Lung (tissue), 12 donors: Measurements from ENCODE around the gene ODAM. TPM values are rescaled to one million over a fixed set of nuclear protein-coding genes. Genes with fewer than 3 reads are reported as not detected.

ENCODE experiments used
- ATAC-seq: fragments of 200-7000 bp; cut with Tn5 transposase; one replicate; pipeline ENCODE4 v1.9.1; 2020; ENCODE audit warnings: moderate number of reproducible peaks; ENCODE audit not compliant: insufficient read depth, low FRiP score
- DNase-seq, 3 donors: peaks; one replicate each; pipeline ENCODE4 v3.0.0-alpha.2; 2013 to 2017
- H3K27ac ChIP-seq, 2 donors: one replicate each; pipeline ENCODE4 v1.5.1; 2013; ENCODE audit warnings: mild to moderate bottlenecking in 2 of 2, moderate library complexity in 2 of 2, control low read depth in 1 of 2, inconsistent platforms in 1 of 2, low read depth in 1 of 2, low read length in 1 of 2
- H3K27me3 ChIP-seq, 3 donors: one replicate each; pipeline ENCODE4 v1.5.1; 2013; ENCODE audit warnings: low read length in 2 of 3; ENCODE audit not compliant: control insufficient read depth in 3 of 3, insufficient read depth in 3 of 3
- H3K36me3 ChIP-seq, 4 donors: one replicate each; pipeline ENCODE4 v1.5.1; 2013; ENCODE audit warnings: low read length in 4 of 4, mild to moderate bottlenecking in 1 of 4, moderate library complexity in 1 of 4; ENCODE audit not compliant: control insufficient read depth in 4 of 4, insufficient read depth in 4 of 4
- H3K4me1 ChIP-seq, 5 donors: one replicate each; pipeline ENCODE4 v1.5.1; 2013; ENCODE audit warnings: low read length in 5 of 5, mild to moderate bottlenecking in 2 of 5, moderate library complexity in 1 of 5; ENCODE audit not compliant: control insufficient read depth in 5 of 5, insufficient read depth in 5 of 5
- H3K4me3 ChIP-seq: one replicate; pipeline ENCODE4 v1.5.1; 2013; ENCODE audit warnings: mild to moderate bottlenecking, control low read depth, moderate library complexity
- H3K9ac ChIP-seq, 2 donors: one replicate each; pipeline ENCODE4 v1.5.1; 2013; ENCODE audit warnings: low read length in 2 of 2, control low read depth in 1 of 2; ENCODE audit not compliant: insufficient read depth in 1 of 2
- H3K9me3 ChIP-seq, 4 donors: one replicate each; pipeline ENCODE4 v1.5.1; 2013; ENCODE audit warnings: low read length in 3 of 4, mild to moderate bottlenecking in 1 of 4, moderate library complexity in 1 of 4; ENCODE audit not compliant: control insufficient read depth in 4 of 4, insufficient read depth in 3 of 4
- WGBS, 2 donors: extraction: QIAGEN DNeasy Blood & Tissue Kit; methylation state at CpG; one replicate each; pipeline ENCODE4 v1.1.7; 2013; 5-methylcytosine and 5-hydroxymethylcytosine counted together
- polyA plus RNA-seq, 2 donors: library from polyadenylated mRNA; stranded (reverse); fragments of 200-250 nt; gene quantifications; one replicate each; pipeline ENCODE4 v1.2.1, GENCODE V29; 2013
- total RNA-seq, 2 donors: library from RNA; depleted of rRNA in 1 of 2; stranded (reverse); fragments of >200 nt in 1 of 2; gene quantifications; one replicate each; pipeline ENCODE4 v1.2.1, GENCODE V29; 2014 to 2021
- TF ChIP-seq, protein P1 (sequence below): IDR thresholded peaks from 2 replicates; pipeline ENCODE4 v1.5.1; 2012; ENCODE audit warnings: mild to moderate bottlenecking; ENCODE audit errors: control extremely low read depth, extremely low read depth
- donor health status: control.
- donor health status: control.
- donor health status: Bipolar disorder and iron deficiency.
- donor health status: healthy.
- donor health status: DM: yes; HTN: yes; CAD: no.

The ODAM gene
- total and polyA plus RNA-seq, 4 donors: 1.6 to 8.8 (median 2.8) TPM

DNA sequence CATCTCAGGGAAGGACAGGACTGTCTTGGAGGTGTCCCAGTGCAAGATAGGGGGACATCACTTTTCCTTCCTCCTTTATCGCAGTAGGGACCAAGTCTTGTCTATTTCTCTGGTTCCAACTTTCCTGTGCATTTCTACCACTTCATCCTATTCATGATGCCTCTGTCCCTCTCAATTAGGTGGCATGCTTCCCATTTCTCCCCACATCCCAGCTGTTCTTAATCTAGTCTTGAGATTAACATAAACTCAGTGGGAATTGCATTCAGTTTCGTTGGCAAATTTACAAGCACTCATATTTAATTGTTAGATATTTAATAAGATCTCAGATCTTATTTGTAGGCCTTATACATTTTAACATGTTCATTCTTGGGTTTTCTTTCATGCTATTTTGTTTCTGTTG is 15.7 kb upstream of the ODAM start:
- no peaks in the 10 kb centered on the region for H3K9me3 ChIP-seq
- ATAC-seq (no peak), DNase-seq (peak in 2 of 3 donors; percentile 67 to 73)
- H3K9ac ChIP-seq: no peak overlapping the region
- WGBS, 2 donors: 59 to 66% methylated on average over 2 of the region's 2 CpGs
- TF ChIP-seq, protein P1, sequence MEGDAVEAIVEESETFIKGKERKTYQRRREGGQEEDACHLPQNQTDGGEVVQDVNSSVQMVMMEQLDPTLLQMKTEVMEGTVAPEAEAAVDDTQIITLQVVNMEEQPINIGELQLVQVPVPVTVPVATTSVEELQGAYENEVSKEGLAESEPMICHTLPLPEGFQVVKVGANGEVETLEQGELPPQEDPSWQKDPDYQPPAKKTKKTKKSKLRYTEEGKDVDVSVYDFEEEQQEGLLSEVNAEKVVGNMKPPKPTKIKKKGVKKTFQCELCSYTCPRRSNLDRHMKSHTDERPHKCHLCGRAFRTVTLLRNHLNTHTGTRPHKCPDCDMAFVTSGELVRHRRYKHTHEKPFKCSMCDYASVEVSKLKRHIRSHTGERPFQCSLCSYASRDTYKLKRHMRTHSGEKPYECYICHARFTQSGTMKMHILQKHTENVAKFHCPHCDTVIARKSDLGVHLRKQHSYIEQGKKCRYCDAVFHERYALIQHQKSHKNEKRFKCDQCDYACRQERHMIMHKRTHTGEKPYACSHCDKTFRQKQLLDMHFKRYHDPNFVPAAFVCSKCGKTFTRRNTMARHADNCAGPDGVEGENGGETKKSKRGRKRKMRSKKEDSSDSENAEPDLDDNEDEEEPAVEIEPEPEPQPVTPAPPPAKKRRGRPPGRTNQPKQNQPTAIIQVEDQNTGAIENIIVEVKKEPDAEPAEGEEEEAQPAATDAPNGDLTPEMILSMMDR: no peak
- no peak overlapping the region for H3K4me3 ChIP-seq
- peaks cover 0 to 34% (median 12%) of the 10 kb centered on the region in 5 donors for H3K4me1 ChIP-seq
- no peaks in the 10 kb centered on the region for H3K36me3 ChIP-seq
- H3K27me3 ChIP-seq: no peaks in the 10 kb centered on the region
- no peak overlapping the region for H3K27ac ChIP-seq

GRCh38 chr4:70181864-70182263 is 13.7 kb upstream of the ODAM start:
- H3K27ac ChIP-seq: no peak overlapping the region
- 41 to 53% methylated on average over 1 of the region's 1 CpG for WGBS, 2 donors
- DNase-seq: peak; percentile 26 to 78 (median 51)
- H3K9ac ChIP-seq: no peak overlapping the region
- H3K36me3 ChIP-seq: no peaks in the 10 kb centered on the region
- H3K4me3 ChIP-seq: no peak overlapping the region
- no peaks in the 10 kb centered on the region for H3K9me3 ChIP-seq
- peaks cover 0 to 34% (median 12%) of the 10 kb centered on the region in 5 donors for H3K4me1 ChIP-seq
- ATAC-seq: no peak
- H3K27me3 ChIP-seq: no peaks in the 10 kb centered on the region
- TF ChIP-seq, protein P1: no peak

GRCh38 chr4:70182517-70183167 is 12.9 kb upstream of the ODAM start:
- DNase-seq (peak; percentile 17 to 92 (median 86)), ATAC-seq (no peak)
- TF ChIP-seq, protein P1: no peak
- Histone ChIP-seq H3K27ac (no peak overlapping the region), H3K27me3 (no peaks in the 10 kb centered on the region), H3K4me1 (peaks cover 0 to 34% (median 12%) of the 10 kb centered on the region in 5 donors), H3K4me3 (no peak overlapping the region), H3K9ac (no peak overlapping the region), H3K9me3 (no peaks in the 10 kb centered on the region), H3K36me3 (no peaks in the 10 kb centered on the region)
- 30 to 58% methylated on average over 2 of the region's 2 CpGs for WGBS, 2 donors
